Measurements from ENCODE around the gene CEP97. TPM values are rescaled to one million over a fixed set of nuclear protein-coding genes. Genes with fewer than 3 reads are reported as not detected.

Gene CEP97
- total and polyA plus RNA-seq, 2 experiments from 2014 or later, result 5.0 to 19.0 TPM

DNA sequence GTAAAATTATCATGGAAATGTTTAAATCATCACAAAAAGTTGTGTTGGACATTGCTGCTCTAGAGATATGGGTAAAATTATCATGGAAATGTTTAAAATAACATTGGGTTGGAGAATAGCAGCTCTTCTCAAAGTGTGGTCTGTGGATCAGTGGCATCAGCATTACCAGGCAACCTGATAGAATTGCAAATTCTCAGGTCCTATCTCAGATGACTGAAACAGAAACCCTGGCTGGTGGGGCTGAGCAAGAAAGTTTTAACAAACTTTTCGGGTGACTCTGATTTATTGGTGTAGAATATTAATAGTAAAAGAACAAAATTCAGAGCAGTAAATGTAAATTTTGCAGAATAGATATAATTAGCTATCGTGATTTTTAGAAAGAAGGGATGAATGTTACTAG is 83.5 kb downstream of the CEP97 start:
- Histone ChIP-seq H3K4me2 (no peak overlapping the region), H3K27me3 (ENCODE audit: insufficient read depth) (no peaks in the 10 kb centered on the region), H3F3A (replicated peaks; ENCODE audit: low read depth) (no peaks in the 10 kb centered on the region), H3K4me3 (no peak overlapping the region), H3K79me2 (replicated peaks; ENCODE audit: insufficient read depth) (no peaks in the 10 kb centered on the region), H3K36me3 (ENCODE audit: insufficient read depth) (peaks cover 5% of the 10 kb centered on the region; the same call in 1 of the 2 replicates), H3K9me2 (ENCODE audit: insufficient read depth) (no peaks in the 10 kb centered on the region), H3K27ac (ENCODE audit: low read depth) (no peak overlapping the region), H4K20me1 (replicated peaks; ENCODE audit: insufficient read depth) (no peaks in the 10 kb centered on the region; the same call in 1 of the 2 replicates), H2AFZ (no peak overlapping the region), H3K4me1 (ENCODE audit: insufficient read depth) (no peaks in the 10 kb centered on the region)
- no peaks in the 10 kb centered on the region for H3K27me3 Mint-ChIP-seq (ENCODE audit: insufficient read depth, low read depth, poor library complexity)
- peaks cover 18% of the 10 kb centered on the region; the same call in 2 of the 3 replicates for H3K36me3 Mint-ChIP-seq (ENCODE audit: low read depth)
- TF ChIP-seq CREB1 (CRISPR knock-in tag; IDR thresholded peaks at IDR 0.05; ENCODE audit: low read depth) (no peak), JUNB (IDR thresholded peaks at IDR 0.05; ENCODE audit: unreplicated experiment) (no peak), EZH2 (IDR thresholded peaks at IDR 0.05; ENCODE audit: low read depth, unreplicated experiment) (no peak), STAT1 (IDR thresholded peaks at IDR 0.05; ENCODE audit: unreplicated experiment) (no peak)
- TF ChIP-seq, protein P1, sequence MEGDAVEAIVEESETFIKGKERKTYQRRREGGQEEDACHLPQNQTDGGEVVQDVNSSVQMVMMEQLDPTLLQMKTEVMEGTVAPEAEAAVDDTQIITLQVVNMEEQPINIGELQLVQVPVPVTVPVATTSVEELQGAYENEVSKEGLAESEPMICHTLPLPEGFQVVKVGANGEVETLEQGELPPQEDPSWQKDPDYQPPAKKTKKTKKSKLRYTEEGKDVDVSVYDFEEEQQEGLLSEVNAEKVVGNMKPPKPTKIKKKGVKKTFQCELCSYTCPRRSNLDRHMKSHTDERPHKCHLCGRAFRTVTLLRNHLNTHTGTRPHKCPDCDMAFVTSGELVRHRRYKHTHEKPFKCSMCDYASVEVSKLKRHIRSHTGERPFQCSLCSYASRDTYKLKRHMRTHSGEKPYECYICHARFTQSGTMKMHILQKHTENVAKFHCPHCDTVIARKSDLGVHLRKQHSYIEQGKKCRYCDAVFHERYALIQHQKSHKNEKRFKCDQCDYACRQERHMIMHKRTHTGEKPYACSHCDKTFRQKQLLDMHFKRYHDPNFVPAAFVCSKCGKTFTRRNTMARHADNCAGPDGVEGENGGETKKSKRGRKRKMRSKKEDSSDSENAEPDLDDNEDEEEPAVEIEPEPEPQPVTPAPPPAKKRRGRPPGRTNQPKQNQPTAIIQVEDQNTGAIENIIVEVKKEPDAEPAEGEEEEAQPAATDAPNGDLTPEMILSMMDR (conservative IDR thresholded peaks at IDR 0.05; ENCODE audit: low read depth in 2 of 2), result no peak
- TF ChIP-seq, protein P2, sequence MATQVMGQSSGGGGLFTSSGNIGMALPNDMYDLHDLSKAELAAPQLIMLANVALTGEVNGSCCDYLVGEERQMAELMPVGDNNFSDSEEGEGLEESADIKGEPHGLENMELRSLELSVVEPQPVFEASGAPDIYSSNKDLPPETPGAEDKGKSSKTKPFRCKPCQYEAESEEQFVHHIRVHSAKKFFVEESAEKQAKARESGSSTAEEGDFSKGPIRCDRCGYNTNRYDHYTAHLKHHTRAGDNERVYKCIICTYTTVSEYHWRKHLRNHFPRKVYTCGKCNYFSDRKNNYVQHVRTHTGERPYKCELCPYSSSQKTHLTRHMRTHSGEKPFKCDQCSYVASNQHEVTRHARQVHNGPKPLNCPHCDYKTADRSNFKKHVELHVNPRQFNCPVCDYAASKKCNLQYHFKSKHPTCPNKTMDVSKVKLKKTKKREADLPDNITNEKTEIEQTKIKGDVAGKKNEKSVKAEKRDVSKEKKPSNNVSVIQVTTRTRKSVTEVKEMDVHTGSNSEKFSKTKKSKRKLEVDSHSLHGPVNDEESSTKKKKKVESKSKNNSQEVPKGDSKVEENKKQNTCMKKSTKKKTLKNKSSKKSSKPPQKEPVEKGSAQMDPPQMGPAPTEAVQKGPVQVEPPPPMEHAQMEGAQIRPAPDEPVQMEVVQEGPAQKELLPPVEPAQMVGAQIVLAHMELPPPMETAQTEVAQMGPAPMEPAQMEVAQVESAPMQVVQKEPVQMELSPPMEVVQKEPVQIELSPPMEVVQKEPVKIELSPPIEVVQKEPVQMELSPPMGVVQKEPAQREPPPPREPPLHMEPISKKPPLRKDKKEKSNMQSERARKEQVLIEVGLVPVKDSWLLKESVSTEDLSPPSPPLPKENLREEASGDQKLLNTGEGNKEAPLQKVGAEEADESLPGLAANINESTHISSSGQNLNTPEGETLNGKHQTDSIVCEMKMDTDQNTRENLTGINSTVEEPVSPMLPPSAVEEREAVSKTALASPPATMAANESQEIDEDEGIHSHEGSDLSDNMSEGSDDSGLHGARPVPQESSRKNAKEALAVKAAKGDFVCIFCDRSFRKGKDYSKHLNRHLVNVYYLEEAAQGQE (IDR thresholded peaks at IDR 0.05; ENCODE audit: unreplicated experiment), result no peak
- TF ChIP-seq, protein P3, sequence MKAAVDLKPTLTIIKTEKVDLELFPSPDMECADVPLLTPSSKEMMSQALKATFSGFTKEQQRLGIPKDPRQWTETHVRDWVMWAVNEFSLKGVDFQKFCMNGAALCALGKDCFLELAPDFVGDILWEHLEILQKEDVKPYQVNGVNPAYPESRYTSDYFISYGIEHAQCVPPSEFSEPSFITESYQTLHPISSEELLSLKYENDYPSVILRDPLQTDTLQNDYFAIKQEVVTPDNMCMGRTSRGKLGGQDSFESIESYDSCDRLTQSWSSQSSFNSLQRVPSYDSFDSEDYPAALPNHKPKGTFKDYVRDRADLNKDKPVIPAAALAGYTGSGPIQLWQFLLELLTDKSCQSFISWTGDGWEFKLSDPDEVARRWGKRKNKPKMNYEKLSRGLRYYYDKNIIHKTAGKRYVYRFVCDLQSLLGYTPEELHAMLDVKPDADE (IDR thresholded peaks at IDR 0.05), result no peak
- TF ChIP-seq, protein P4, sequence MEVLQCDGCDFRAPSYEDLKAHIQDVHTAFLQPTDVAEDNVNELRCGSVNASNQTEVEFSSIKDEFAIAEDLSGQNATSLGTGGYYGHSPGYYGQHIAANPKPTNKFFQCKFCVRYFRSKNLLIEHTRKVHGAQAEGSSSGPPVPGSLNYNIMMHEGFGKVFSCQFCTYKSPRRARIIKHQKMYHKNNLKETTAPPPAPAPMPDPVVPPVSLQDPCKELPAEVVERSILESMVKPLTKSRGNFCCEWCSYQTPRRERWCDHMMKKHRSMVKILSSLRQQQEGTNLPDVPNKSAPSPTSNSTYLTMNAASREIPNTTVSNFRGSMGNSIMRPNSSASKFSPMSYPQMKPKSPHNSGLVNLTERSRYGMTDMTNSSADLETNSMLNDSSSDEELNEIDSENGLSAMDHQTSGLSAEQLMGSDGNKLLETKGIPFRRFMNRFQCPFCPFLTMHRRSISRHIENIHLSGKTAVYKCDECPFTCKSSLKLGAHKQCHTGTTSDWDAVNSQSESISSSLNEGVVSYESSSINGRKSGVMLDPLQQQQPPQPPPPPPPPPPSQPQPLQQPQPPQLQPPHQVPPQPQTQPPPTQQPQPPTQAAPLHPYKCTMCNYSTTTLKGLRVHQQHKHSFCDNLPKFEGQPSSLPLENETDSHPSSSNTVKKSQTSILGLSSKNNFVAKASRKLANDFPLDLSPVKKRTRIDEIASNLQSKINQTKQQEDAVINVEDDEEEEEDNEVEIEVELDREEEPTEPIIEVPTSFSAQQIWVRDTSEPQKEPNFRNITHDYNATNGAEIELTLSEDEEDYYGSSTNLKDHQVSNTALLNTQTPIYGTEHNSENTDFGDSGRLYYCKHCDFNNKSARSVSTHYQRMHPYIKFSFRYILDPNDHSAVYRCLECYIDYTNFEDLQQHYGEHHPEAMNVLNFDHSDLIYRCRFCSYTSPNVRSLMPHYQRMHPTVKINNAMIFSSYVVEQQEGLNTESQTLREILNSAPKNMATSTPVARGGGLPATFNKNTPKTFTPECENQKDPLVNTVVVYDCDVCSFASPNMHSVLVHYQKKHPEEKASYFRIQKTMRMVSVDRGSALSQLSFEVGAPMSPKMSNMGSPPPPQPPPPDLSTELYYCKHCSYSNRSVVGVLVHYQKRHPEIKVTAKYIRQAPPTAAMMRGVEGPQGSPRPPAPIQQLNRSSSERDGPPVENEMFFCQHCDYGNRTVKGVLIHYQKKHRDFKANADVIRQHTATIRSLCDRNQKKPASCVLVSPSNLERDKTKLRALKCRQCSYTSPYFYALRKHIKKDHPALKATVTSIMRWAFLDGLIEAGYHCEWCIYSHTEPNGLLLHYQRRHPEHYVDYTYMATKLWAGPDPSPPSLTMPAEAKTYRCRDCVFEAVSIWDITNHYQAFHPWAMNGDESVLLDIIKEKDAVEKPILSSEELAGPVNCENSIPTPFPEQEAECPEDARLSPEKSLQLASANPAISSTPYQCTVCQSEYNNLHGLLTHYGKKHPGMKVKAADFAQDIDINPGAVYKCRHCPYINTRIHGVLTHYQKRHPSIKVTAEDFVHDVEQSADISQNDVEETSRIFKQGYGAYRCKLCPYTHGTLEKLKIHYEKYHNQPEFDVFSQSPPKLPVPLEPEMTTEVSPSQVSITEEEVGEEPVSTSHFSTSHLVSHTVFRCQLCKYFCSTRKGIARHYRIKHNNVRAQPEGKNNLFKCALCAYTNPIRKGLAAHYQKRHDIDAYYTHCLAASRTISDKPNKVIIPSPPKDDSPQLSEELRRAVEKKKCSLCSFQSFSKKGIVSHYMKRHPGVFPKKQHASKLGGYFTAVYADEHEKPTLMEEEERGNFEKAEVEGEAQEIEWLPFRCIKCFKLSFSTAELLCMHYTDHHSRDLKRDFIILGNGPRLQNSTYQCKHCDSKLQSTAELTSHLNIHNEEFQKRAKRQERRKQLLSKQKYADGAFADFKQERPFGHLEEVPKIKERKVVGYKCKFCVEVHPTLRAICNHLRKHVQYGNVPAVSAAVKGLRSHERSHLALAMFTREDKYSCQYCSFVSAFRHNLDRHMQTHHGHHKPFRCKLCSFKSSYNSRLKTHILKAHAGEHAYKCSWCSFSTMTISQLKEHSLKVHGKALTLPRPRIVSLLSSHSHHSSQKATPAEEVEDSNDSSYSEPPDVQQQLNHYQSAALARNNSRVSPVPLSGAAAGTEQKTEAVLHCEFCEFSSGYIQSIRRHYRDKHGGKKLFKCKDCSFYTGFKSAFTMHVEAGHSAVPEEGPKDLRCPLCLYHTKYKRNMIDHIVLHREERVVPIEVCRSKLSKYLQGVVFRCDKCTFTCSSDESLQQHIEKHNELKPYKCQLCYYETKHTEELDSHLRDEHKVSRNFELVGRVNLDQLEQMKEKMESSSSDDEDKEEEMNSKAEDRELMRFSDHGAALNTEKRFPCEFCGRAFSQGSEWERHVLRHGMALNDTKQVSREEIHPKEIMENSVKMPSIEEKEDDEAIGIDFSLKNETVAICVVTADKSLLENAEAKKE (CRISPR knock-in tag; IDR thresholded peaks at IDR 0.05), result no peak
- H3K4me3 Mint-ChIP-seq, result no peak overlapping the region
- DNase-seq (ENCODE audit: low spot score) (no peak), ATAC-seq (no peak)
- no peak overlapping the region for H3K27ac Mint-ChIP-seq
- H3K4me1 Mint-ChIP-seq, result peaks cover 8% of the 10 kb centered on the region; the same call in 1 of the 3 replicates
- H3K9me3 Mint-ChIP-seq, result no peaks in the 10 kb centered on the region
